Kidney epithelial cell (primary cell): ENCODE results near the gene CCDC28B. TPM values are rescaled to one million over a fixed set of nuclear protein-coding genes. Genes with fewer than 3 reads are reported as not detected.

Experiments used
- DNase-seq: peaks from one replicate; pipeline ENCODE4 v3.0.0-alpha.2; 2010; ENCODE audit warnings: low read depth
- H3K27me3 ChIP-seq: 2 replicates; pipeline ENCODE4 v1.6.0; 2011; ENCODE audit warnings: low read length; ENCODE audit not compliant: control insufficient read depth, insufficient read depth
- H3K36me3 ChIP-seq: 2 replicates; pipeline ENCODE4 v1.5.1; 2011; ENCODE audit warnings: low read length; ENCODE audit not compliant: control insufficient read depth, insufficient read depth
- H3K4me3 ChIP-seq: 2 replicates; pipeline ENCODE4 v1.5.1; 2011; ENCODE audit warnings: low read depth, mild to moderate bottlenecking, control low read depth, low read length
- total RNA-seq: library from RNA; depleted of rRNA; stranded (reverse); fragments of >200 nt; gene quantifications from 2 replicates; pipeline ENCODE4 v1.2.3, GENCODE V29; 2015
- TF ChIP-seq, protein P1 (sequence below): IDR thresholded peaks from 2 replicates; pipeline ENCODE4 v1.5.1; 2011; ENCODE audit warnings: mild to moderate bottlenecking, moderate library complexity, low read length, control low read depth, inconsistent platforms; ENCODE audit not compliant: insufficient read depth, poor library complexity, severe bottlenecking

Gene CCDC28B
- total RNA-seq, 1 donor from 2014 or later, result 8.8 TPM

DNA sequence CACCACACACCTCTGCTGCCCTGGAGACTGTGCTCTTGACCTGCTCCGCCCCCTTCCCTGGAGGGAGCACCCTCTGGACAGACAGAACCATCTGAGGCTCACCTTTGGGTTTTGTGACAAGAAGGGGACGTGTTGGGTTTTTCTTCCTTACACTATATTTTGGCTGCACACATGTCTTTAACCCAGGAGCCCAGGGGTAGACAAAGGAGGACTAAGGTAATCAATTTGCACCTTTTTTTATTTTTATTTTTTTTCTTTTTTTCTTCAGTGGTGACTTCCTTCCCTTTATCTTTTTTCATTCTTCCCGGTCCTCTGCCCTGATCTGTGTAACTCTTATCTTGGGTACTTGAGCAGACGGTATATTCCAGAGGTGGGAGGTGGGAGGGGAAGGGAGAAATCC lies 29.4 kb upstream of the CCDC28B start:
- TF ChIP-seq, protein P1, sequence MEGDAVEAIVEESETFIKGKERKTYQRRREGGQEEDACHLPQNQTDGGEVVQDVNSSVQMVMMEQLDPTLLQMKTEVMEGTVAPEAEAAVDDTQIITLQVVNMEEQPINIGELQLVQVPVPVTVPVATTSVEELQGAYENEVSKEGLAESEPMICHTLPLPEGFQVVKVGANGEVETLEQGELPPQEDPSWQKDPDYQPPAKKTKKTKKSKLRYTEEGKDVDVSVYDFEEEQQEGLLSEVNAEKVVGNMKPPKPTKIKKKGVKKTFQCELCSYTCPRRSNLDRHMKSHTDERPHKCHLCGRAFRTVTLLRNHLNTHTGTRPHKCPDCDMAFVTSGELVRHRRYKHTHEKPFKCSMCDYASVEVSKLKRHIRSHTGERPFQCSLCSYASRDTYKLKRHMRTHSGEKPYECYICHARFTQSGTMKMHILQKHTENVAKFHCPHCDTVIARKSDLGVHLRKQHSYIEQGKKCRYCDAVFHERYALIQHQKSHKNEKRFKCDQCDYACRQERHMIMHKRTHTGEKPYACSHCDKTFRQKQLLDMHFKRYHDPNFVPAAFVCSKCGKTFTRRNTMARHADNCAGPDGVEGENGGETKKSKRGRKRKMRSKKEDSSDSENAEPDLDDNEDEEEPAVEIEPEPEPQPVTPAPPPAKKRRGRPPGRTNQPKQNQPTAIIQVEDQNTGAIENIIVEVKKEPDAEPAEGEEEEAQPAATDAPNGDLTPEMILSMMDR, result no peak
- Histone ChIP-seq H3K27me3 (no peaks in the 10 kb centered on the region), H3K36me3 (peaks cover 2% of the 10 kb centered on the region), H3K4me3 (no peak overlapping the region)
- no peak for DNase-seq

DNA sequence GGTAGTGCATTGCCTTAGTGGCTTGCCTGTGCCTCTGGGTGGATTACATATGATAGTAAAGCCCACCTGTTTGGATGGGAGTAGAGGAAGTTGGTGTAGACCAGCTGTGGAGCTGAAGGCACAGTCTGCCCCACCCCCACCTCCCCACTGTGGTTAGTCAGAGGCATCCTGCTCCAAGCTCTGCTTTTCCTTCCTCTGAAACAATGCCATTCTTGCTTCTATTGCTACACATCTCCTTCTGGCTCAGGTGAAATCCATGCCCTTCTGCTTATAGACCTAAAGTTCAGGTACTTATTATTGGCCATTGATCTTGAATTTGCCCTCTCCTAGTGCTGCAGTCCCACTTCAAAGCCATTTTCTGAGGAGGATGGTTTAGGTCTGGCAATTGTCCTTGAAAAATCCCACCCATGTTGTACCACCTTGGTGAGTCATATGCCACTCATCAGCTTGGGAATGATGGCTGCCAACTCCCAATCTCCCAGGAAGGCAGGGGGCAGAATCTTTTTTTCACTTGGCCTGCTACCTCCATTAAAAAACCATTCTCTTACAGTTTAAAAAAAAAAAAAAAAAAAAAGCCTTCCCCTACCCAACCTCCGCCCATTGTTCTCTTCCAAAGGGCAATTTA lies 27.7 kb upstream of the CCDC28B start:
- DNase-seq, result no peak
- TF ChIP-seq, protein P1, result no peak
- H3K36me3 ChIP-seq, result peaks cover 2% of the 10 kb centered on the region
- no peak overlapping the region for H3K4me3 ChIP-seq
- no peaks in the 10 kb centered on the region for H3K27me3 ChIP-seq

DNA sequence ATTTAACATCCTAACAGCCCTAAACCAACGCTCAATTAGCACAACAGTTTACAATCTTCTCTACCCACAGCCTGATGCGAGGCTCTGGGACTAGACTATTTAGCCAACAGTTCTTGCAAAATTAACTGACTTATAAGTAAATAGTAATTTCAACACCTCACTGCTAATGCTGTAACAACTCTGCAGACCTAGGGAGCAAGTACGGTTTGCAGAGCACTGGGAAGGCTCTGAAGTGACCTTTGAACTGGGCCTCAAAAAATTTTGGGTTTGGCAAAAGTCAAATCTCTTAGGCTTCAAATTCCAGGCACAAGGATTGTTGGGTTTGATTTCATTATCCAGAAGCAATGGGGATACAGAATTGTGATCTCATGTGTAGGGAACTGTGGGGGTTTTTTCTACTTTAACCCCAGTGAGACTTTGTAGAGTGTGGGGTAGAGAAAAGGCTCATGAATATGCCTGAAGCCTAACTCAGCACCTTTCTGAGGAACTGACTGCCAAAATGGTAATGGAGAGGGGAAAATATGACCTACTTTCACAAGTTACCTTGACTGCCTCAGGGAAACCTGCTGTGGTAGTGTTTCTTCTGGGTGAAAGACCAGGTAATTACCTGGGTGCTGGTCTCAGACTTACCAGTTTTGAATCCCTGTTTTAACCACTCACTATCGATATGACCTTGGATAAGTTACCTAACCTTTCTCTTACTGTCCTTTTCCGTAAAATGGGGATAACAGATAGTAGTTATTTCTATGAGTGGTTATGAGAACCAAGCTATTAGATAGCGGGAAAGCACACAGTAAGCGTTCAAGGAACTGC lies 21.8 kb upstream of the CCDC28B start:
- no peak for DNase-seq
- Histone ChIP-seq H3K27me3 (no peaks in the 10 kb centered on the region), H3K4me3 (no peak overlapping the region), H3K36me3 (no peaks in the 10 kb centered on the region)
- TF ChIP-seq, protein P1, result no peak

DNA sequence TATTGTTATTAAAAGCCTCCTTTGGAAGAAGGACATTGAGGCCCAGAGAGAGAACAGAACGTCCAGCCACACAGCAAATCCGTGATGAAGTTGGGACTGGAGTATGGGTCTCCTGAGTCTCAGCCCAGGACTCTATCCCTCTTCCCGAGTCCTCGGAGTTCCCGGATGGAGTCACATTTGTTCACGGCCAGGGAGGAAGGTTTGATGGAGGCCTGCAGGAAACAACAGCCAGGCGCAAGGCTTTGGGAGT lies 21.3 kb upstream of the CCDC28B start:
- no peaks in the 10 kb centered on the region for H3K27me3 ChIP-seq
- no peaks in the 10 kb centered on the region for H3K36me3 ChIP-seq
- peak overlapping the region; percentile 59 for H3K4me3 ChIP-seq
- TF ChIP-seq, protein P1, result no peak
- DNase-seq, result no peak

DNA sequence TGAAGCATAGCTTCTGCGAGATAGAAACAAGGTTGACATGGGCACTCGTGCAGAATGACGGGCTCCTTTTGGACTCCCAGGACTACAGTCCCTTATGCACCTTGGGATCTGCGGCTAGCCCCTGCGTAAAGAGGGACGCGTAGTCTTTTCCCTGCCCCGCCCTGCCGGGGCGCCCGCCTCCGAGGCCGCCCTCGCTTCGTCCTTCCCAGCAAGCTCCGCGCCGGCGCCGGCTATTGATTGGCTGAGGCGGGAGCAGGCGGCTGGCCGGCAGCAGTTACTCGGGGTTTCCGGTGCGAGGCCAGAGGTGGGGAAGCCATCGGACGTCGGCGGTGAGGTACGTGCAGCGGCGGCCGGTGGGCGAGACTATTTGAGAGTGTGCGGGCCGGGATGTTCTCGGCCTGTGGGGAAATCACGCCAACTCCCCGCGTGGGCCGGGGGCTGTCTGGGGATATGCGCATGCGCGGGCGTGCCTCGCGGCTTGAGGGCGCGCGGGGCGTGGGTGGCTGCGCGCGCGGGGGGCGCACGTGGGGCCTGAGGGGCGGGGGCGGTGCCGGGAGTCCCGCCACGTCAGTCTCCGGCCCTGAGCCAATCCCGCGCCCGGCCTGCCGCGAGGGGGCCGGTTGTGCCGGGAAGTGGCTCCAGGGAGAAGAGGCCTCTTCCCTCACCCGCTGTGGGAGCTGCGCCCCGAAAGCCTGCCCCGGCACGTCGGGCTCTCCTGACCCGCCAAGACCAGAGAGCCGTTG lies 20.8 kb upstream of the CCDC28B start, which contains the start of gene TXLNA:
Gene TXLNA (plus strand): TSS at position 233 of the 743 bp plus-strand sequence. CDS start 671 bp downstream, outside the sequence.
- H3K36me3 ChIP-seq, result no peaks in the 10 kb centered on the region
- DNase-seq, result no peak
- TF ChIP-seq, protein P1, result no peak
- no peaks in the 10 kb centered on the region for H3K27me3 ChIP-seq
- peak within 1 kb of the TSS; percentile 59 for H3K4me3 ChIP-seq
